ENCODE results near the gene RCN1. TPM values are rescaled to one million over a fixed set of nuclear protein-coding genes. Genes with fewer than 3 reads are reported as not detected.

The RCN1 gene
- total RNA-seq, 1 donor from 2014 or later = 27.6 TPM

- ATAC-seq = no peak
- intact Hi-C loops (cut with micrococcal nuclease) = no loop called here
- no peak for DNase-seq
Measured at GRCh38 chr11:32143378-32143777, 52.5 kb downstream of the RCN1 start.

DNA sequence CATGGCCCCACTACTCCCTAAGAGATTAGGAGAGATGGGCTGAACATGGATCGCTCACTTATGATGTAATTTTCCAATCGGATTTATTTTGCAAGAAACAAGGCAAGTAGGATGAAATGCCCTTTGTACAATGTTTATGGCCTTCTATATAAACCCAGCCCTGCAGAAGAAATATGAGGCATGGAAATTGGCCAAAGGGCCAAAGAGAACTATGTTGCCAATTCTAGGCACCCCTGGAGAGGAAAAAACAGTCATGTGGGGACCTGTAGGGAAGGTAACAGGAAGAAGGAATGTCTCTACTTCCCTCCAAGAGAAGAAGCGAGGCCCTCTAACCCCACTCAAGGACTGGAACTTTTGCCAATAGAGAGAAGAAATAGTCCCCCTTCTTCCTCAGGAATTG lies 54.4 kb downstream of the RCN1 start:
- DNase-seq = no peak
- intact Hi-C loops (cut with micrococcal nuclease) = no loop called here
- no peak for ATAC-seq

- intact Hi-C loops (cut with micrococcal nuclease) = no loop called here
- no peak for DNase-seq
- ATAC-seq = no peak
Measured at GRCh38 chr11:32148895-32149294, 58.0 kb downstream of the RCN1 start.

GRCh38 chr11:32149748-32150147 lies 58.9 kb downstream of the RCN1 start:
- ATAC-seq (no peak), DNase-seq (no peak)
- intact Hi-C loops (cut with micrococcal nuclease) = no loop called here

- intact Hi-C loops (cut with micrococcal nuclease) = no loop called here
- ATAC-seq = no peak
- no peak for DNase-seq
Measured at GRCh38 chr11:32151027-32151426, 60.2 kb downstream of the RCN1 start.

DNA sequence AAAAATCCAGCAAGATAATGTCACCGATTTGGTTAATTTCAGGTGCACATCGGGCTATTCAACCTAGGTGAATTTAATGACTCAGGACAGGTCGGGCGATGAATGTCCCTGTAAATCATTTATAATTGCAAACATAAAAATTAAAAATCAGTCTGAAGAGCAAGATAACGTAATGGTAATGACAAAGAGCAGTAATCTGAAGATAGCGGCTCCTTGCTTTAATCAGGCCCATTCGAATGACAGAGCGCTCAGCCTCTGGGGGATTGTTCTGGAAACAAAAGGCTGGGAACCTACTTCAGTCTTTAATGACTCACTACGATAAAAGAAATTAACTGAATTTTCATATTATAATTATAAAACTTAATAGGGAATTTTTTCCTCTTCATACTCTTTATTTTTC lies 61.3 kb downstream of the RCN1 start:
- ATAC-seq (no peak), DNase-seq (no peak)
- intact Hi-C loops (cut with micrococcal nuclease) = no loop called here

- no peak for DNase-seq
- ATAC-seq = no peak
- intact Hi-C loops (cut with micrococcal nuclease) = no loop called here
Measured at GRCh38 chr11:32152821-32153220, 61.9 kb downstream of the RCN1 start.

GRCh38 chr11:32153747-32154146 lies 62.9 kb downstream of the RCN1 start:
- DNase-seq (no peak), ATAC-seq (no peak)
- intact Hi-C loops (cut with micrococcal nuclease) = no loop called here

GRCh38 chr11:32154275-32154674 lies 63.4 kb downstream of the RCN1 start:
- intact Hi-C loops (cut with micrococcal nuclease) = no loop called here
- no peak for DNase-seq
- no peak for ATAC-seq

Measured in left ventricle myocardium superior (tissue), 1 donor.